ENCODE data around the gene MCRIP2. TPM values are rescaled to one million over a fixed set of nuclear protein-coding genes. Genes with fewer than 3 reads are reported as not detected.

The MCRIP2 gene
- total RNA-seq, 1 donor from 2014 or later: 181 TPM

DNA sequence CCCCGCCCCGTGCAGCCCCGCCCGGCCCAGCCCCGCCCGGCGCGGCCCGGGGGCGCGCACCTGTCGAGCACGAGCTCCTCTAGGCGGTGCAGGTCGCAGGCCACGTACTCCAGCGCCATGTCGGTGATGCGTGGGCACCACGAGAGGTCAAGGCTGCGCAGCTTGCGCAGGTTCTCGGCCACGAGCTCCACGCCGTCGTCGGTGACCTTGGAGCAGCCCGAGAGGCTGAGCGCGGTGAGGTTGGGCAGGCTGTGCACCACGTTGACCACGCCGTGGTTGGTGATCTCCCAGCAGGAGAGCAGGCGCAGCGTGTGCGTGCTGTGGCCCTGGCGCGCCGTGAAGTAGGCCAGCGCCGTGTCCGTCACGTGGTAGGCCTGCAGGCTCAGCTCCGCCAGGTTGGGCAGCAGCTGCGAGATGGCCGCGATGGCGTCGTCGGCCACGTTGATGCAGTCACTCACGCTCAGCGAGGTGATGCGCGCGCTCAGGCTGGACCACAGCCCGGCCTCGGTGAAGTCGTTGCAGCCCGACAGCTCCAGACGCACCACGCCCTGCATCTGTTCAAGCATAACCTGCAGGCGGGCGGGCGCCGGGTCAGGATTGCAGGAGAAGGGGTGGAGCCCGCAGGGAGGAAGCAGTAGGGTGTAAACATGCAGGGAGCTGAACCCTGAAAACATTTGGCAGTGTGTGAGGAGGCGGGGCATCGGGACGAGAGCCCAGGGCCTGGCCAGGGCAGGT lies 53.9 kb downstream of the MCRIP2 start:
- no peak for DNase-seq
- no peaks in the 10 kb centered on the region for H3K36me3 ChIP-seq
- H3K4me3 ChIP-seq: peak overlapping the region; percentile 40
- intact Hi-C loops (cut with micrococcal nuclease): no loop called here
- H3K4me1 ChIP-seq: peaks cover 32% of the 10 kb centered on the region
- peaks cover 95% of the 10 kb centered on the region for H3K27me3 ChIP-seq (ENCODE audit: low read depth)
- H3K27ac ChIP-seq (replicated peaks): no peak overlapping the region
- TF ChIP-seq, protein P1, sequence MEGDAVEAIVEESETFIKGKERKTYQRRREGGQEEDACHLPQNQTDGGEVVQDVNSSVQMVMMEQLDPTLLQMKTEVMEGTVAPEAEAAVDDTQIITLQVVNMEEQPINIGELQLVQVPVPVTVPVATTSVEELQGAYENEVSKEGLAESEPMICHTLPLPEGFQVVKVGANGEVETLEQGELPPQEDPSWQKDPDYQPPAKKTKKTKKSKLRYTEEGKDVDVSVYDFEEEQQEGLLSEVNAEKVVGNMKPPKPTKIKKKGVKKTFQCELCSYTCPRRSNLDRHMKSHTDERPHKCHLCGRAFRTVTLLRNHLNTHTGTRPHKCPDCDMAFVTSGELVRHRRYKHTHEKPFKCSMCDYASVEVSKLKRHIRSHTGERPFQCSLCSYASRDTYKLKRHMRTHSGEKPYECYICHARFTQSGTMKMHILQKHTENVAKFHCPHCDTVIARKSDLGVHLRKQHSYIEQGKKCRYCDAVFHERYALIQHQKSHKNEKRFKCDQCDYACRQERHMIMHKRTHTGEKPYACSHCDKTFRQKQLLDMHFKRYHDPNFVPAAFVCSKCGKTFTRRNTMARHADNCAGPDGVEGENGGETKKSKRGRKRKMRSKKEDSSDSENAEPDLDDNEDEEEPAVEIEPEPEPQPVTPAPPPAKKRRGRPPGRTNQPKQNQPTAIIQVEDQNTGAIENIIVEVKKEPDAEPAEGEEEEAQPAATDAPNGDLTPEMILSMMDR (IDR thresholded peaks at IDR 0.05; ENCODE audit: borderline replicate concordance): no peak
- H3K9me3 ChIP-seq (replicated peaks): no peaks in the 10 kb centered on the region

Other genes with a start within 250 kb of the MCRIP2 start
- gene NME4, start 244.6 kb upstream of the MCRIP2 start, total RNA-seq: 101 TPM
- 8.4 TPM for gene DECR2, start 239.9 kb upstream of the MCRIP2 start, total RNA-seq
- gene RAB11FIP3, start 216.2 kb upstream of the MCRIP2 start, total RNA-seq: 27.4 TPM
- 17.4 TPM for gene CAPN15, start 114.1 kb upstream of the MCRIP2 start, total RNA-seq
- not detected for gene PRR35, start 81.4 kb upstream of the MCRIP2 start, total RNA-seq
- gene NHLRC4, start 74.8 kb upstream of the MCRIP2 start, total RNA-seq: 0.11 TPM
- 21.4 TPM for gene PIGQ, start 71.9 kb upstream of the MCRIP2 start, total RNA-seq
- gene RAB40C, start 51.8 kb upstream of the MCRIP2 start, total RNA-seq: 10.3 TPM
- 0.14 TPM for gene WFIKKN1, start 10.8 kb upstream of the MCRIP2 start, total RNA-seq
- gene METTL26, start 5.5 kb upstream of the MCRIP2 start, total RNA-seq: 49.2 TPM
- gene WDR90, start 7.5 kb downstream of the MCRIP2 start, total RNA-seq: 9.2 TPM
- 90.3 TPM for gene RHOT2, start 26.3 kb downstream of the MCRIP2 start, total RNA-seq
- 2.3 TPM for gene RHBDL1, start 33.8 kb downstream of the MCRIP2 start, total RNA-seq
- gene STUB1, start 38.6 kb downstream of the MCRIP2 start, total RNA-seq: 113 TPM
- 43.1 TPM for gene JMJD8, start 42.5 kb downstream of the MCRIP2 start, total RNA-seq
- 9.5 TPM for gene WDR24, start 48.6 kb downstream of the MCRIP2 start, total RNA-seq
- 0.08 TPM for gene FBXL16, start 64.0 kb downstream of the MCRIP2 start, total RNA-seq
- 62.5 TPM for gene METRN, start 73.3 kb downstream of the MCRIP2 start, total RNA-seq
- 30.7 TPM for gene ANTKMT, start 79.3 kb downstream of the MCRIP2 start, total RNA-seq
- 0.49 TPM for gene CCDC78, start 84.6 kb downstream of the MCRIP2 start, total RNA-seq
- gene HAGHL, start 85.3 kb downstream of the MCRIP2 start, total RNA-seq: 12.0 TPM
- 30.3 TPM for gene CIAO3, start 99.2 kb downstream of the MCRIP2 start, total RNA-seq
- gene MSLN, start 118.9 kb downstream of the MCRIP2 start, total RNA-seq: 0.91 TPM
- gene RPUSD1, start 146.6 kb downstream of the MCRIP2 start, total RNA-seq: 10.6 TPM
- gene CHTF18, start 146.8 kb downstream of the MCRIP2 start, total RNA-seq: 3.1 TPM
- gene GNG13, start 158.9 kb downstream of the MCRIP2 start, total RNA-seq: not detected

Data from left ventricle myocardium inferior (tissue), 1 donor.